Measurements from ENCODE around the gene LGMN. TPM values are rescaled to one million over a fixed set of nuclear protein-coding genes. Genes with fewer than 3 reads are reported as not detected.

The LGMN gene
- total and polyA plus RNA-seq, 2 donors (not counting 1 experiment from before 2014, with no cell fraction given): 17.6 to 21.1 TPM

DNA sequence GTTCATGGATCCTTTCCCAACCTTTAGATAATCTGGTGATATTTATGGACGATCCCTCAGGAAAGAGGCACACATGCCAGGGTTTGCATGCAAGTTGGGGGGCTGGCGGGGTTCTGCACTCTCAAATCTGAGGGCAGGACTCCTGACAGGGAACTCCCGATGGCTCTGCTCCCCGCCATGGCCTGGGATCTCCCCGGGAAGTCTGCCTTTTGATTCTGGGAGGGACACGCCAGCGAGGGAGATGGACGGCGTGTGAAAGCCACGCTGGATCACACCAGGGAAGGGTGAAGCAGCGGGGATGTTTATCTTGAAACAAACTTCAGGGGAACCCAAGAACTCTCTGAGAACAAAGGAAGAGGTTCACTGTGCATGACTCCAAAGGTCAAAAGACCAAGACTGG, 43.6 kb downstream of the LGMN start:
- POLR2A ChIA-PET: no interaction called here
- Mint-ChIP-seq H3K27ac (peak overlapping the region; percentile 86), H3K4me3 (peak overlapping the region; percentile 78), H3K4me1 (peaks cover 51% of the 10 kb centered on the region), H3K9me3 (ENCODE audit: insufficient read depth) (no peaks in the 10 kb centered on the region), H3K27me3 (no peaks in the 10 kb centered on the region)
- H3K27ac ChIP-seq (ENCODE audit: low read length in 2 of 2): peak overlapping the region; percentile 71 to 91
- DNase-seq (no peak), ATAC-seq (ENCODE audit: low read depth) (no peak)
- intact Hi-C loops (cut with micrococcal nuclease): loop anchor here (1.0 to 5.0 kb wide), 5 partner anchors 9 to 87 kb away; partner anchors contain the start of genes GOLGA5 and LGMN
- no peaks in the 10 kb centered on the region for H4K20me1 ChIP-seq (ENCODE audit: control insufficient read depth, insufficient read depth, low read length, poor library complexity, severe bottlenecking)
- peaks cover 0 to 9% of the 10 kb centered on the region in 2 experiments for H3K36me3 ChIP-seq (replicated peaks in 1 of 2; ENCODE audit: control extremely low read depth in 1 of 2, control insufficient read depth in 1 of 2, extremely low read depth in 1 of 2, insufficient read depth in 2 of 2, low read length in 1 of 2)
- H3K9ac ChIP-seq (ENCODE audit: low read length): no peak overlapping the region
- H3K4me1 ChIP-seq (ENCODE audit: control insufficient read depth in 2 of 2, insufficient read depth in 2 of 2, low read length in 2 of 2): peaks cover 36 to 46% of the 10 kb centered on the region in 2 donors
- H3K27me3 ChIP-seq (replicated peaks in 1 of 4; ENCODE audit: control extremely low read depth in 1 of 4, control insufficient read depth in 3 of 4, insufficient read depth in 4 of 4, low read length in 3 of 4): no peaks in the 10 kb centered on the region
- no peaks in the 10 kb centered on the region for H3K9me3 ChIP-seq (ENCODE audit: control extremely low read depth in 1 of 3, control insufficient read depth in 2 of 3, insufficient read depth in 1 of 3, low read length in 2 of 3)
- H3K4me2 ChIP-seq (replicated peaks; ENCODE audit: low read depth, low read length, poor library complexity, severe bottlenecking): peak overlapping the region; percentile 65
- H2AFZ ChIP-seq (ENCODE audit: insufficient read depth, low read depth, low read length, poor library complexity, severe bottlenecking): no peak overlapping the region
- WGBS (ENCODE audit: insufficient coverage): 88% methylated on average over 11 of the region's 11 CpGs
- CTCF ChIA-PET: interaction anchor here (0.9 to 17.0 kb wide), 8 partner anchors 14 to 116 kb away, joined by 3 to 337 read pairs (median 5); partner anchors contain the start of gene GOLGA5
- H3K79me2 ChIP-seq (ENCODE audit: control insufficient read depth, insufficient read depth, low read length): no peaks in the 10 kb centered on the region
- TF ChIP-seq, protein P1, sequence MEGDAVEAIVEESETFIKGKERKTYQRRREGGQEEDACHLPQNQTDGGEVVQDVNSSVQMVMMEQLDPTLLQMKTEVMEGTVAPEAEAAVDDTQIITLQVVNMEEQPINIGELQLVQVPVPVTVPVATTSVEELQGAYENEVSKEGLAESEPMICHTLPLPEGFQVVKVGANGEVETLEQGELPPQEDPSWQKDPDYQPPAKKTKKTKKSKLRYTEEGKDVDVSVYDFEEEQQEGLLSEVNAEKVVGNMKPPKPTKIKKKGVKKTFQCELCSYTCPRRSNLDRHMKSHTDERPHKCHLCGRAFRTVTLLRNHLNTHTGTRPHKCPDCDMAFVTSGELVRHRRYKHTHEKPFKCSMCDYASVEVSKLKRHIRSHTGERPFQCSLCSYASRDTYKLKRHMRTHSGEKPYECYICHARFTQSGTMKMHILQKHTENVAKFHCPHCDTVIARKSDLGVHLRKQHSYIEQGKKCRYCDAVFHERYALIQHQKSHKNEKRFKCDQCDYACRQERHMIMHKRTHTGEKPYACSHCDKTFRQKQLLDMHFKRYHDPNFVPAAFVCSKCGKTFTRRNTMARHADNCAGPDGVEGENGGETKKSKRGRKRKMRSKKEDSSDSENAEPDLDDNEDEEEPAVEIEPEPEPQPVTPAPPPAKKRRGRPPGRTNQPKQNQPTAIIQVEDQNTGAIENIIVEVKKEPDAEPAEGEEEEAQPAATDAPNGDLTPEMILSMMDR (IDR thresholded peaks at IDR 0.05): no peak
- TF ChIP-seq EZH2 (IDR thresholded peaks at IDR 0.05; ENCODE audit: borderline replicate concordance, insufficient read depth, low read depth, low read length, poor library complexity, severe bottlenecking): no peak
- peak overlapping the region in 2 of 5 experiments; percentile 17 to 22 for H3K4me3 ChIP-seq (ENCODE audit: control extremely low read depth in 1 of 5, extremely low read depth in 1 of 5, insufficient read depth in 1 of 5, low read depth in 2 of 5, low read length in 4 of 5)

DNA sequence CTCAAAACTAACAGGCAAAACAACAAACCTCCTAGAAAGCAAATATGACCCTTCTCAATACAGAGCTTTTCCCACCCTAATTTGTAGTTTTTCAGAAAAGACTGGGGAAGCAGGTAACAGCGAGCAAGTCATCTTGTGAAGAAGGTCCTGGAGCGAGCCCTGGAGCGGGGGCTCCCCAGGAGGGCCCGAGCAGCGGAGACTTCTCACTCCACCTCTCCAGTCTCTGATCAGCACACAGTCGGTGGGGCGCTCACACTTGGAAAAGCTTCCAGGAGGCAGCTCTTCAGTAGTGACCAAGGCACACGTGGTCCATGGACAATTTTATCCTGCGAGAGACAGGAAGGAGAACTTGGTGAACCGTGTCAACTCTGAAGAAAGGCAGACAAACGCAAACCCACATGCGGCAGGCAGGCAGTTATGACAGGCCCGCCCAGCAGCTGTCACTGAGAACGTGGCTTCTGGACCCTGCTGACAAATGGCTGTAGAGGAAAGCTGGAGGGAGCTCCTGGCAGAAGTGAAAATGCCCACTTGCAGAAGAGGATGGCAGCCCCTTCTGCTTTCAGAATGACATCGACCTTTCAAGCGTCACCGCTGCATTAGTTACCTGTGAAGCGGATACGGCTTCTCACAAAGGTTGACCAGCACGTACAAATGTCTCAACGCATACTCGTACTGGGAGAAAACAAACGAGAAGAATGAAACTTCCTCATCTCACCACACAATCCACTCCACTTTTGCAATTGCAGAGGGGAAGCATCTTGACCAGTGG, 44.2 kb downstream of the LGMN start:
- WGBS (ENCODE audit: insufficient coverage): 28% methylated on average over 19 of the region's 23 CpGs
- intact Hi-C loops (cut with micrococcal nuclease): loop anchor here (1.0 to 5.0 kb wide), 5 partner anchors 8 to 88 kb away; partner anchors contain the start of genes GOLGA5 and LGMN
- POLR2A ChIA-PET: no interaction called here

More for the DNA sequence above, 44.2 kb downstream of the LGMN start:
- H3K4me2 ChIP-seq (replicated peaks; ENCODE audit: low read depth, low read length, poor library complexity, severe bottlenecking): peak overlapping the region; percentile 65
- peak; percentile 98 for ATAC-seq (ENCODE audit: low read depth)
- H2AFZ ChIP-seq (ENCODE audit: insufficient read depth, low read depth, low read length, poor library complexity, severe bottlenecking): no peak overlapping the region
- H3K79me2 ChIP-seq (ENCODE audit: control insufficient read depth, insufficient read depth, low read length): no peaks in the 10 kb centered on the region
- CTCF ChIA-PET: interaction anchor here (0.6 to 17.0 kb wide), 11 partner anchors 11 to 1525 kb away, joined by 3 to 337 read pairs (median 5); partner anchors contain the start of gene GOLGA5
- H3K9me3 ChIP-seq (ENCODE audit: control extremely low read depth in 1 of 3, control insufficient read depth in 2 of 3, insufficient read depth in 1 of 3, low read length in 2 of 3): no peaks in the 10 kb centered on the region
- no peak for TF ChIP-seq EZH2 (IDR thresholded peaks at IDR 0.05; ENCODE audit: borderline replicate concordance, insufficient read depth, low read depth, low read length, poor library complexity, severe bottlenecking)
- TF ChIP-seq, protein P1 (IDR thresholded peaks at IDR 0.05): no peak
- no peaks in the 10 kb centered on the region for H3K9me3 Mint-ChIP-seq (ENCODE audit: insufficient read depth)
- no peaks in the 10 kb centered on the region for H4K20me1 ChIP-seq (ENCODE audit: control insufficient read depth, insufficient read depth, low read length, poor library complexity, severe bottlenecking)
- H3K27me3 Mint-ChIP-seq: no peaks in the 10 kb centered on the region
- H3K36me3 ChIP-seq (replicated peaks in 1 of 2; ENCODE audit: control extremely low read depth in 1 of 2, control insufficient read depth in 1 of 2, extremely low read depth in 1 of 2, insufficient read depth in 2 of 2, low read length in 1 of 2): peaks cover 0 to 3% of the 10 kb centered on the region in 2 experiments
- peak overlapping the region; percentile 86 for H3K27ac Mint-ChIP-seq
- H3K4me1 ChIP-seq (ENCODE audit: control insufficient read depth in 2 of 2, insufficient read depth in 2 of 2, low read length in 2 of 2): peaks cover 40 to 50% of the 10 kb centered on the region in 2 donors
- peak; percentile 88 for DNase-seq
- no peak overlapping the region for H3K9ac ChIP-seq (ENCODE audit: low read length)
- H3K4me3 Mint-ChIP-seq: peak overlapping the region; percentile 78
- peak overlapping the region in 2 of 5 experiments; percentile 17 to 22 for H3K4me3 ChIP-seq (ENCODE audit: control extremely low read depth in 1 of 5, extremely low read depth in 1 of 5, insufficient read depth in 1 of 5, low read depth in 2 of 5, low read length in 4 of 5)
- peaks cover 56% of the 10 kb centered on the region for H3K4me1 Mint-ChIP-seq
- H3K27me3 ChIP-seq (replicated peaks in 1 of 4; ENCODE audit: control extremely low read depth in 1 of 4, control insufficient read depth in 3 of 4, insufficient read depth in 4 of 4, low read length in 3 of 4): no peaks in the 10 kb centered on the region
- peak overlapping the region; percentile 71 to 91 for H3K27ac ChIP-seq (ENCODE audit: low read length in 2 of 2)

Data from B cell (primary cell).